GM19468 (cell line): Measurements from ENCODE around the gene DCDC2B.
A peak's percentile ranks its signal among the peaks of the same experiment; 100 is the strongest.
"Not testable (repeated sequence)": the region's sequence is repeated elsewhere in the genome, so short reads cannot be mapped to it uniquely, and the experiment has no call there.

Experiments used
- ATAC-seq: cut with Tn5 transposase; IDR thresholded peaks from one replicate; pipeline ENCODE4 v1.9.1; 2021; ENCODE audit warnings: mild to moderate bottlenecking, moderate library complexity, moderate number of reproducible peaks; ENCODE audit not compliant: unreplicated experiment; ENCODE audit errors: extremely low read depth

The DCDC2B gene

DNA sequence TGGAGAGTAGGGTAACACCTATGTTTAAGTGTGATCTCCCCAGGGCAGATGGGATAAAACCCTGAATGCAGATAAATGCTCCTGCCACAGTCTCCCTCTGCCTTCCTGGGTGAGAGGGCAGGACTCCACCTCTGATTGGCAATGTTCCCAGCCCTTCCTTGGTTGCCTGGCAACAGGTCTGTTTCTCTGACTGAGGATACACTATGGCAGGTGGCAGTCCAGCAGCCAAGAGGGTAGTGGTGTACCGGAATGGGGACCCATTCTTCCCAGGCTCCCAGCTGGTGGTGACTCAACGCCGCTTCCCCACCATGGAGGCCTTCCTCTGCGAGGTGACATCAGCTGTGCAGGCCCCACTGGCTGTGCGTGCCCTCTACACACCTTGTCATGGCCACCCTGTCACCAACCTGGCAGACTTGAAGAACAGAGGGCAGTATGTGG, at the start of gene DCDC2B:
Gene DCDC2B (plus strand): TSS at position 199 of the 438 bp plus-strand sequence. CDS start 5 bp downstream, at position 204.
- no peak for ATAC-seq

DNA sequence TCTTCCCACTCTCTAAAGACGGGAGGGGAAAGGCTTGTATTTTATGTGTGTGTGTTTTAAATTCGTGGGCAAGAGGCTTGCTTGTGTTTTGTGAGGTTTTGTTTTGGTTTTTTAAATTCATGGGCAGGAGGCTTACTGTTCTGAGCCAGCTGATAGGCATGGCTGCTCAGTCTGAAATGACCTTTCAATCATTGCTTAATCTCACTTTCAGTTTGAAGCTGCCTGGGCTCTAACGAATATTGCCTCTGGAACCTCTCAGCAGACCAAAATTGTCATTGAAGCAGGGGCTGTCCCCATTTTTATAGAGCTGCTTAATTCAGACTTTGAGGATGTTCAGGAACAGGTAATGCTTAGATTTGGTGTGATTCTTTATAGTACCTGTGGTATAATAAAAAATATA, 49.7 kb upstream of the DCDC2B start:
- no peak for ATAC-seq

DNA sequence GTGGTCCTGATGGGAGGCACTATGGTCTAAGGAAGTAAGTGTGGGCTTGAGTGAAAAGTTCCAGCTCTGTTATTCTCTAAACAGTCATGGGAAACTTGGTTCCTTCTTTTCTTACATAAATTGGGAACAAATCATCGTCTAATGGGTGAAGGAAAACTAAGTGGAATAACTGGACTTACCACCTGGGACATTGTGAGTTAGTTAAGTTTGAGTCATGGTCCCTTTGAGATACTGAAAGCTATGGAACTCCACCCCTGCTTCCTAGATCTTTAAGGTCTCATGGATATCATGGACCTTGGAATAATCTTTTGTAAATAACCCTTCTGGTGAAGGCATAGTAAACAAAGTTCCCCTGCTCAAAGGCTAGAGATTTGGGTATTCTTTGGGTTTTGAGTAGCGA, 45.5 kb upstream of the DCDC2B start:
- ATAC-seq = no peak

GRCh38 chr1:32165633-32166032, 43.3 kb upstream of the DCDC2B start:
- ATAC-seq = not testable (repeated sequence)

GRCh38 chr1:32170991-32171390, 37.9 kb upstream of the DCDC2B start:
- ATAC-seq = no peak

DNA sequence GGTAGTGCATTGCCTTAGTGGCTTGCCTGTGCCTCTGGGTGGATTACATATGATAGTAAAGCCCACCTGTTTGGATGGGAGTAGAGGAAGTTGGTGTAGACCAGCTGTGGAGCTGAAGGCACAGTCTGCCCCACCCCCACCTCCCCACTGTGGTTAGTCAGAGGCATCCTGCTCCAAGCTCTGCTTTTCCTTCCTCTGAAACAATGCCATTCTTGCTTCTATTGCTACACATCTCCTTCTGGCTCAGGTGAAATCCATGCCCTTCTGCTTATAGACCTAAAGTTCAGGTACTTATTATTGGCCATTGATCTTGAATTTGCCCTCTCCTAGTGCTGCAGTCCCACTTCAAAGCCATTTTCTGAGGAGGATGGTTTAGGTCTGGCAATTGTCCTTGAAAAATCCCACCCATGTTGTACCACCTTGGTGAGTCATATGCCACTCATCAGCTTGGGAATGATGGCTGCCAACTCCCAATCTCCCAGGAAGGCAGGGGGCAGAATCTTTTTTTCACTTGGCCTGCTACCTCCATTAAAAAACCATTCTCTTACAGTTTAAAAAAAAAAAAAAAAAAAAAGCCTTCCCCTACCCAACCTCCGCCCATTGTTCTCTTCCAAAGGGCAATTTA, 36.2 kb upstream of the DCDC2B start:
- no peak for ATAC-seq

DNA sequence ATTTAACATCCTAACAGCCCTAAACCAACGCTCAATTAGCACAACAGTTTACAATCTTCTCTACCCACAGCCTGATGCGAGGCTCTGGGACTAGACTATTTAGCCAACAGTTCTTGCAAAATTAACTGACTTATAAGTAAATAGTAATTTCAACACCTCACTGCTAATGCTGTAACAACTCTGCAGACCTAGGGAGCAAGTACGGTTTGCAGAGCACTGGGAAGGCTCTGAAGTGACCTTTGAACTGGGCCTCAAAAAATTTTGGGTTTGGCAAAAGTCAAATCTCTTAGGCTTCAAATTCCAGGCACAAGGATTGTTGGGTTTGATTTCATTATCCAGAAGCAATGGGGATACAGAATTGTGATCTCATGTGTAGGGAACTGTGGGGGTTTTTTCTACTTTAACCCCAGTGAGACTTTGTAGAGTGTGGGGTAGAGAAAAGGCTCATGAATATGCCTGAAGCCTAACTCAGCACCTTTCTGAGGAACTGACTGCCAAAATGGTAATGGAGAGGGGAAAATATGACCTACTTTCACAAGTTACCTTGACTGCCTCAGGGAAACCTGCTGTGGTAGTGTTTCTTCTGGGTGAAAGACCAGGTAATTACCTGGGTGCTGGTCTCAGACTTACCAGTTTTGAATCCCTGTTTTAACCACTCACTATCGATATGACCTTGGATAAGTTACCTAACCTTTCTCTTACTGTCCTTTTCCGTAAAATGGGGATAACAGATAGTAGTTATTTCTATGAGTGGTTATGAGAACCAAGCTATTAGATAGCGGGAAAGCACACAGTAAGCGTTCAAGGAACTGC, 30.3 kb upstream of the DCDC2B start:
- no peak for ATAC-seq

- no peak for ATAC-seq
These were observed 29.8 kb upstream of the DCDC2B start for GRCh38 chr1:32179193-32179442.

GRCh38 chr1:32179443-32180185, 29.3 kb upstream of the DCDC2B start, which contains the start of gene TXLNA:
Gene TXLNA (plus strand): TSS chr1:32179675. CDS start chr1:32180346, 671 bp downstream.
- ATAC-seq = peak; percentile 52

GRCh38 chr1:32180186-32181060, 28.5 kb upstream of the DCDC2B start:
- no peak for ATAC-seq

DNA sequence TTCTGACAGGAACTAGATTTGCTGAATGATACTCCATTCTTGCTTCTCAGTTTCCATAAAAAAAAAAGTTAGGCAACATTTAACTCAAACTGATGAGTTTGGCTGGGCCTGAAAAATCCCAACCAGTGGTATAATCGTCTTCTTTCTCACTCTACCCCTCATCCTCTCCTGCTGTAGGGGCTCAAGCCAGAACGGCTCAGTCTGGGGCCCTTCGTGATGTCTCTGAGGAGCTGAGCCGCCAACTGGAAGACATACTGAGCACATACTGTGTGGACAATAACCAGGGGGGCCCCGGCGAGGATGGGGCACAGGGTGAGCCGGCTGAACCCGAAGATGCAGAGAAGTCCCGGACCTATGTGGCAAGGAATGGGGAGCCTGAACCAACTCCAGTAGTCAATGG, 27.8 kb upstream of the DCDC2B start:
- no peak for ATAC-seq

DNA sequence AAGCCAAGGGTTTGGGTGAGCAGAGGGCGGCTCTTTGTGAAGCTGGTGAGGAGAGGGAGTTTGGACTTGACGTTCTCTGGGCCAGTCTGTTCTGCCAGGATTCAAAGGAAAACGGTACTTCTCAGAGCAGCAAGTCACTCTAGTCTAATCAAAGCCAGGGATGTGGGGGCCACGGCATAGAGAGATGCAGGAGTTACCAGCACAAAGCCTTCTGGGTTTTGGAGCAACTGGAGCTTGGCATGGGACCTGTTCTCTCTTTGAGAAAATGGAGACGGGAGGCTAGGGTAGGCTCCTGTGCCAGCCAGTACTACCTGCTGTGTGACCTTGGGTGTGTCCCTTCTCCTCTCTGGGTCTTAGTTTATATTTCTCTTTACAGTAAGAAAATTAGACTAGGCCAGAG, 27.3 kb upstream of the DCDC2B start:
- ATAC-seq = no peak

- ATAC-seq = no peak
These were observed 26.8 kb upstream of the DCDC2B start for GRCh38 chr1:32182060-32182459.

DNA sequence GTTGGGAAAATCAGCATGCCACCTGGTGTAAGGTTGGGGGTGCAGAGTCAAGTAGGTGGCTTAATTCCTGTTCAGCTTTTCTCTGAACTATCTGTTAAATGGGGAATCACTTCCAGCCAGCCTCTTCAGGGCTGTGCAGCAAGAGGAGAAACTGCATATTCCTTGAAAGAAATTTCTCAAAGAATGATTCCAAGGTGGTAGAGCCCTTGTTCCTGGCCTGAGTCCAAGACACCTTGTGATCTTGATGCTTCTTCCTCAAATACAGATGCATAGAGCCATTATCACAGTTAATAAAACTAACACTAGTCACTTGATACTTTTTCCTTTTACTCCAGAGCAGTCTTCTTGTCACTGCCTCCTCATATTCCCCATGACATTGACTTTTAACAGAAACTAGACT, 24.2 kb upstream of the DCDC2B start:
- ATAC-seq = no peak

- ATAC-seq = no peak
These were observed 22.8 kb upstream of the DCDC2B start for GRCh38 chr1:32186077-32186476.

- ATAC-seq = no peak
These were observed 22.4 kb upstream of the DCDC2B start for GRCh38 chr1:32186491-32186890.

GRCh38 chr1:32187850-32188249, 21.0 kb upstream of the DCDC2B start:
- ATAC-seq = no peak

DNA sequence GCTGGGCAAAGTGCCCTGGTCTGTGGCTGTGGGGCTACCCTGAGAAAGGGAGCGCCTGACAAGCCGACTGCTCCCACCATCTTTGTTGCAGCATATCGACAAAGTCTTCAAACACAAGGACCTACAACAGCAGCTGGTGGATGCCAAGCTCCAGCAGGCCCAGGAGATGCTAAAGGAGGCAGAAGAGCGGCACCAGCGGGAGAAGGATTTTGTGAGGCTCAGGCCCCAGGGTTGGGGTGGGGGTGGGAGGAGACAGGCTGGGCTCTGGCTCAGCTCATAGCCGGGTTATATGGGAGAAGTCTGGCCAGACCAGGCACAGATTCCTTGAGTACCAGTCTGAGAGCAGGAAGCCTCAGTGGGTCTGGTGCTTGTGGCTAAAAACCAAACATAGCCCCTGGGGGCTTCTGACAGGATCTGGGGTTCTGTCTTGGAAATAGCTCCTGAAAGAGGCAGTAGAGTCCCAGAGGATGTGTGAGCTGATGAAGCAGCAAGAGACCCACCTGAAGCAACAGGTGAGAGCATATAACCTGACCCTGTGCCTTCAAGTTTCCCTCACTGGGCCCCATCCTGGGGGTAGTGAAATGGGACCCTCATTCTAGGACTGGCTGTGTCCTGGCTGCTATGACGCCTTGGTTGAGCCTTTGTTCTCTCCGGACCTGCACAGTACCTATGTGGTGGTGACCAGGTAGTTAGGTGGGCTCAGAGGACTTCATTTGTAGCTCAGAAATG, 16.5 kb upstream of the DCDC2B start:
- no peak for ATAC-seq

DNA sequence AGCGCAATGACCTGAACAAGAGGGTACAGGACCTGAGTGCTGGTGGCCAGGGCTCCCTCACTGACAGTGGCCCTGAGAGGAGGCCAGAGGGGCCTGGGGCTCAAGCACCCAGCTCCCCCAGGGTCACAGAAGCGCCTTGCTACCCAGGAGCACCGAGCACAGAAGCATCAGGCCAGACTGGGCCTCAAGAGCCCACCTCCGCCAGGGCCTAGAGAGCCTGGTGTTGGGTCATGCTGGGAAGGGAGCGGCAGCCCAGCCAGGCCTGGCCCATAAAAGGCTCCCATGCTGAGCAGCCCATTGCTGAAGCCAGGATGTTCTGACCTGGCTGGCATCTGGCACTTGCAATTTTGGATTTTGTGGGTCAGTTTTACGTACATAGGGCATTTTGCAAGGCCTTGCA, 13.9 kb upstream of the DCDC2B start:
- ATAC-seq = no peak

GRCh38 chr1:32195531-32195930, 13.4 kb upstream of the DCDC2B start:
- ATAC-seq = no peak
